BE2C (cell line): ENCODE measurements around the gene RFFL.
"Not testable (repeated sequence)": the region's sequence is repeated elsewhere in the genome, so short reads cannot be mapped to it uniquely, and the experiment has no call there.

ENCODE experiments used
- DNase-seq: peaks from one replicate; pipeline ENCODE4 v3.0.0-alpha.2; 2020
- H3K27me3 ChIP-seq: fragments of 250-450 bp; sonication (Bioruptor Pico); 2 replicates; pipeline ENCODE4 v1.5.1; 2020; ENCODE audit warnings: mild to moderate bottlenecking
- H3K36me3 ChIP-seq: fragments of 250-450 bp; sonication (Bioruptor Pico); 2 replicates; pipeline ENCODE4 v1.5.1; 2020; ENCODE audit warnings: mild to moderate bottlenecking
- H3K4me1 ChIP-seq: fragments of 250-450 bp; sonication (Bioruptor Pico); 2 replicates; pipeline ENCODE4 v1.5.1; 2020
- H3K4me3 ChIP-seq: 2 replicates; pipeline ENCODE4 v1.5.1; 2011; ENCODE audit warnings: low read depth, low read length
- H3K9me3 ChIP-seq: fragments of 250-450 bp; sonication (Bioruptor Pico); 2 replicates; pipeline ENCODE4 v1.5.1; 2020
- TF ChIP-seq, protein P1 (sequence below): IDR thresholded peaks from 2 replicates; pipeline ENCODE4 v1.5.1; 2012; ENCODE audit warnings: mild to moderate bottlenecking, low read depth, low read length

Gene RFFL

DNA sequence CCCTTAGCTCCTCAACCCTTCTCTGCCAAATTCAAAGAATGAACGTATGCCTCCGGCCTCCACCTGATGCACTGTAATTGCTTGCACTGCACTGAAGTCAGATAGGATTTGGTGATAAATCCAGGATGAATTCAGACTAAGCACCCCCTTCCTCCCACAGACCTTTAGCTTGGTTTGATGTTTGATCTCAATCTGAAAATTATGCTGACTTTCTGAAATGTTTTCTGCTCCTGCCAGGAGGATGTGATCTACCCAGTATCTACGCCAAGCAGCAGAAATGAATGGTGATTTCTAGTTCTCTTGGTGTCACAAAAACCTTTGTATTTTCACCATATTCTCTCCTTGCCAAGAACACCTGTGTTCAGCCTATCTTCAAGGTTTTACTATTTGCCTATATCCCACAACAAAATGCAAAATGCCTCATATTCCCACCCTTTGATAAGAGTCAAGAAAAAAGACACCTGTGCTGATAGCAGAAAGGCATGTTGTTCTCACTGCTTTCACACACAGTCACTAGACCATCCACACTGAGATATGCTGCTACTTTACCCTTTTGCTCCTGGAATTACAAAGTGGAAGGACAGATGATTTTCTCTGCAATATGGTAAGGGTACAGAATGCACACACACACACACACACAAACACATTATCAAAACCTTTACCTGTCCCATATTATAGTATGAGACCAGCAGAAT lies 14.7 kb downstream of the RFFL start:
- TF ChIP-seq, protein P1, sequence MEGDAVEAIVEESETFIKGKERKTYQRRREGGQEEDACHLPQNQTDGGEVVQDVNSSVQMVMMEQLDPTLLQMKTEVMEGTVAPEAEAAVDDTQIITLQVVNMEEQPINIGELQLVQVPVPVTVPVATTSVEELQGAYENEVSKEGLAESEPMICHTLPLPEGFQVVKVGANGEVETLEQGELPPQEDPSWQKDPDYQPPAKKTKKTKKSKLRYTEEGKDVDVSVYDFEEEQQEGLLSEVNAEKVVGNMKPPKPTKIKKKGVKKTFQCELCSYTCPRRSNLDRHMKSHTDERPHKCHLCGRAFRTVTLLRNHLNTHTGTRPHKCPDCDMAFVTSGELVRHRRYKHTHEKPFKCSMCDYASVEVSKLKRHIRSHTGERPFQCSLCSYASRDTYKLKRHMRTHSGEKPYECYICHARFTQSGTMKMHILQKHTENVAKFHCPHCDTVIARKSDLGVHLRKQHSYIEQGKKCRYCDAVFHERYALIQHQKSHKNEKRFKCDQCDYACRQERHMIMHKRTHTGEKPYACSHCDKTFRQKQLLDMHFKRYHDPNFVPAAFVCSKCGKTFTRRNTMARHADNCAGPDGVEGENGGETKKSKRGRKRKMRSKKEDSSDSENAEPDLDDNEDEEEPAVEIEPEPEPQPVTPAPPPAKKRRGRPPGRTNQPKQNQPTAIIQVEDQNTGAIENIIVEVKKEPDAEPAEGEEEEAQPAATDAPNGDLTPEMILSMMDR, result no peak
- DNase-seq, result no peak
- Histone ChIP-seq H3K4me3 (no peak overlapping the region), H3K27me3 (no peaks in the 10 kb centered on the region), H3K9me3 (no peaks in the 10 kb centered on the region), H3K36me3 (no peaks in the 10 kb centered on the region), H3K4me1 (peaks cover 5% of the 10 kb centered on the region; the same call in 1 of the 2 replicates)

DNA sequence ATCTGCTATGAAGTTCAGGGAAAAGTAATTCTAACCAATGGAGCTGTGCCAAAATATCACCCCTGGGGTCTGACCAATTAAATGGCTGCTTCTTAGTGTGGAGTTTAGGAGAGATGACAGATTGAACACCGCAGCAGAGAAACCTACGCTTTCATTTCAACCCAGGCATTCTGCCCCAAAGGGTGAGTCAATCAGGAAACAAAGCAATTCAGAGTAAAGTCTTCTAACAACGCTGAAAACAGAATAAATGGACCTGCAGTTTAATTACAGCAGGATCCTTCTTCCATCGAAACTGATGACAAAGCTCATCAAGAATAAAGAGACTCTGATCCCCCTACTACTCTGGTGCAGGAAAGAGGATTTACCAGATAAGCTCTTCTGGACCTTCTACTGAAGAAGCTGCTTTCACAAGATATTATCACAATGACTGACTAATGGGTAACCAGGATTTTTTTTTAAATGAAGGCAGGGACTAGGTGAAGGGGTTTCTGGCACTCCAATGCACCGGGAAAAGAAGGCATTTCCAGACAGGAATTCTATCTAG lies 16.7 kb downstream of the RFFL start:
- Histone ChIP-seq H3K9me3 (no peaks in the 10 kb centered on the region), H3K27me3 (no peaks in the 10 kb centered on the region), H3K4me3 (peak overlapping the region; percentile 46), H3K36me3 (no peaks in the 10 kb centered on the region), H3K4me1 (peaks cover 5% of the 10 kb centered on the region; the same call in 1 of the 2 replicates)
- TF ChIP-seq, protein P1, result no peak
- DNase-seq, result peak; percentile 24

DNA sequence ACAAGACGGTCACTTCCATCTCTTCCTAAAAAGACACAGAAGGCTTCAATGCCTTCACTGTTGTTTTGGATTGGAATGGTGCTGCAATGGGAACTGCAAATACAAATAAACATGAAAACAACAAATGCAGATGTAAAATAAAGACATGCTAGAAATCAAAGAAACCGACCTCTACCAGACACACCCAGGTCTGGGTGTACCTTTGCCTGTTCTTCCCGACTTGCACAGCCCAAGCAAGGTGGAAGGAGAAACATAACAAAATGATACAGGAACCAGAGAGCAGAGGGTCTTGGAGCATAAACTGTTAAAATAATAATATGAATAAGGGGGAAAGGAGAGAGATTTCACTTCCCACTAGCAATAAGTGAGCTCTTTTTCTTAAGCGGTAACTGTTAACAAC lies 17.3 kb downstream of the RFFL start:
- TF ChIP-seq, protein P1, result no peak
- DNase-seq, result no peak
- peak overlapping the region; percentile 46; the same call in 1 of the 2 replicates for H3K4me3 ChIP-seq
- peaks cover 5% of the 10 kb centered on the region; the same call in 1 of the 2 replicates for H3K4me1 ChIP-seq
- no peaks in the 10 kb centered on the region for H3K9me3 ChIP-seq
- no peaks in the 10 kb centered on the region for H3K27me3 ChIP-seq
- no peaks in the 10 kb centered on the region for H3K36me3 ChIP-seq

DNA sequence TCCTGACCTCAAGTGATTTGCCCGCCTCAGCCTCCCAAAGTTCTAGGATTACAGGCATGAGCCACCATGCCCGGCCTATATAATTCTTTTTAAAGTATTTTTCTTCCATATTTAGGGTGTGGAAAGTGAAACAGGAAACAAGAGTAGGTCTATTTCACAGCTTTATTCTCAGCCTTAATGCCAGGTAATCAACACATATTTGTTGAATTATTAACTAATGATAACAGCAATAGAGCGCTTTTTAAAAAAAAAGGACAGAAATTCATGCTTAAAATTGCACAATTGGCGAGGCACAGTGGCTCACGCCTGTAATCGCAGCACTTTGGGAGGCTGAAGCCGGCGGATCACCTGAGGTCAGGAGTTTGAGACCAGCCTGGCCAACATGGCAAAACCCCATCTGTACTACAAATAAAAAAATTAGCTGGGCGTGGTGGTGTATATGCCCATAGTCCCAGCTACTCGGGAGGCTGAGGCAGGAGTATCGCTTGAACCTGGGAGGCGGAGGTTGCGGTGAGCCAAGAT lies 18.0 kb downstream of the RFFL start:
- DNase-seq, H3K36me3 ChIP-seq, H3K4me3 ChIP-seq, H3K27me3 ChIP-seq, H3K9me3 ChIP-seq, H3K4me1 ChIP-seq: not testable (repeated sequence)

DNA sequence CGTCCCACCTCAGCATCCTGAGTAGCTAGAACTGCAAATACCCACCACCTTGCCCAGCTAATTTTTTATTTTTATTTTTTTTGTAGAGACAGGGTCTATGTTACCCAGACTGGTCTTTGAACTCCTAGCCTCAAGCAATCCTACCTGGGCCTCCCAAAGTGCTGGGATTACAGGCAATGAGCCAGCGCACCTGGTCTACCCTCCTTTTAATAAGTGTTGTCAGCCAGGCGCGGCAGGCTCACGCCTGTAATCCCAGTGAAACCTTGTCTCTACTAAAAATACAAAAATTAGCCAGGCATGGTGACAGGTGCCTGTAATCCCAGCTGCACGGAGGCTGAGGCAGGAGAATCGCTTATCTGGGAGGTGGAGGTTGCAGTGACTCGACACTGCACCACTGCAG lies 19.3 kb downstream of the RFFL start:
- TF ChIP-seq, protein P1, result no peak
- no peaks in the 10 kb centered on the region for H3K27me3 ChIP-seq
- DNase-seq, result no peak
- no peaks in the 10 kb centered on the region for H3K9me3 ChIP-seq
- no peaks in the 10 kb centered on the region for H3K36me3 ChIP-seq
- peaks cover 5% of the 10 kb centered on the region; the same call in 1 of the 2 replicates for H3K4me1 ChIP-seq
- no peak overlapping the region for H3K4me3 ChIP-seq

DNA sequence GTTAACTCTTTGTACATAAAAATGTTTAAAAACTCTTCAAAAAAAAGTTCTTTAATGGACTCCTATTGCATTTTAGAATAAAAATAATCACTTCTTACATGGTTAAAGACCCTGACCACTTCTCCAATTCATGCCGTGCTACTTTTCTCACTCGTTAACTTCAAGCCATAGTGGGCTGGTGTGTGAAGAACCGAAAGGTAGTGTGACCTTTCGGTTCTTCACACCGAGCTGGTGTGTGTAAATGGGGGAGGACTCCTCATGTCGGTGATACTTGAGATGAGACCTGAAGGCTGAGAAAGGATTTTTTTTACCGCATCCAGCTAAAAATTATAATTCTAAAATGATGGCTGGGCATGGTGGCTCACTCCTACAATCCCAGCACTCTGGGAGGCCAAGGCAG lies 22.1 kb downstream of the RFFL start:
- Histone ChIP-seq H3K4me3 (no peak overlapping the region), H3K4me1 (no peaks in the 10 kb centered on the region), H3K36me3 (no peaks in the 10 kb centered on the region), H3K27me3 (no peaks in the 10 kb centered on the region), H3K9me3 (no peaks in the 10 kb centered on the region)
- no peak for DNase-seq
- TF ChIP-seq, protein P1, result no peak
